GM04503 (cell line): ENCODE results near the gene RAB29.
"Not testable (repeated sequence)": the region's sequence is repeated elsewhere in the genome, so short reads cannot be mapped to it uniquely, and the experiment has no call there.

Experiments used
- DNase-seq: peaks from one replicate; pipeline ENCODE4 v3.0.0-alpha.2; 2012; ENCODE audit warnings: low read depth

Gene RAB29

DNA sequence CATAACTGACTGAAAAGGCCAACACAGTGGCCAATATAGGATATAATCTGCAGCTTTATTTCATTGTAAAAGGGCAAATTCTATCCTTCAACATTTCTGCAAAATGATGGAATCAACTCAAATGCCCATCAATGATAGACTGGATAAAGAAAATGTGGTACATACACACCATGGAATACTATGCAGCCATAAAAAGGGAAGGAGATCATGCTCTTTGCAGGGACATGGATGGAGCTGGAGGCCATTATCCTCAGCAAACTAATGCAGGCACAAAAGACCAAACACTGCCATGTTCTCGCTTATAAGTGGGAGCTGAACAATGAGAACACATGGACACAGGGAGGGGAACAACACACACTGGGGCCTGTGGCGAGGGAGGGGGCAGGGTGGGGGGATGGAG lies 54.5 kb downstream of the RAB29 start:
- DNase-seq = not testable (repeated sequence)

DNA sequence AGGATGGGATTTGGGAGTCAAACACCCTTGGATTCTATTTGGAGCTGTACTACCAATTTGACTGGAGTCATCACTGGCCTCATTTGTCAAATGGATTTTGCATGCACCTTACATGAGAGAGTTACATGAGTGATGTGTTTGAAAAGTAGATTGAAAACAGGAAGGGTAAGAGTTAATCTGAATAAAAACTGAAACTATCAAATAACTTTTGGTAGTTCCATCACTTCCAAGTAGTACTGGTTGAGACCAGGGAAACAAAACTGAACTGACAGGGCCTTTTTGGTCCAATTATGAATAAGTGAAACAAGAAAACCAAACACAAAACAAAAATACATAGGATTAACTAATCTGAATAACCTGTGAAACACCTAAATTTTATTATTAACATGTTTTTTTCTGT lies 55.5 kb downstream of the RAB29 start:
- no peak for DNase-seq

DNA sequence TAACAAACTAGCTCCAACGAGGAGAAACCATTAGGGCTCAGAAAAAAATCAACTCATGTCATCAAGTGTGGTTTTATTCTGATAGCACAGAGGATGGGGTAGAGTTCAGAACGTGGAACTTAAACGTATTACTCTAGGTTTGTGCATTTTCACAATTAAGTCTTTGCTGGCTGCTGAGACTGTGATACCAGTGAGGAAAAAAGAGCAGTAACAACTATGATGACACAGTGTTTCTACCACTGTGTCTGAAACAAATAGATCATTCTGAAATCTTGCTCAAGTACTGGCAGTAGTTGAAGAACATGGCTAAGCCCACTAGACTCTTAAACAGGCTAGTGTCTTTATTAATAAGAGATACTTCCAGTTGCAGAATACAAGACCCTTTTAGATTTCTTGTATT lies 56.3 kb downstream of the RAB29 start:
- no peak for DNase-seq
